ENCODE data around the gene IFI30.

IFI30 gene

DNA sequence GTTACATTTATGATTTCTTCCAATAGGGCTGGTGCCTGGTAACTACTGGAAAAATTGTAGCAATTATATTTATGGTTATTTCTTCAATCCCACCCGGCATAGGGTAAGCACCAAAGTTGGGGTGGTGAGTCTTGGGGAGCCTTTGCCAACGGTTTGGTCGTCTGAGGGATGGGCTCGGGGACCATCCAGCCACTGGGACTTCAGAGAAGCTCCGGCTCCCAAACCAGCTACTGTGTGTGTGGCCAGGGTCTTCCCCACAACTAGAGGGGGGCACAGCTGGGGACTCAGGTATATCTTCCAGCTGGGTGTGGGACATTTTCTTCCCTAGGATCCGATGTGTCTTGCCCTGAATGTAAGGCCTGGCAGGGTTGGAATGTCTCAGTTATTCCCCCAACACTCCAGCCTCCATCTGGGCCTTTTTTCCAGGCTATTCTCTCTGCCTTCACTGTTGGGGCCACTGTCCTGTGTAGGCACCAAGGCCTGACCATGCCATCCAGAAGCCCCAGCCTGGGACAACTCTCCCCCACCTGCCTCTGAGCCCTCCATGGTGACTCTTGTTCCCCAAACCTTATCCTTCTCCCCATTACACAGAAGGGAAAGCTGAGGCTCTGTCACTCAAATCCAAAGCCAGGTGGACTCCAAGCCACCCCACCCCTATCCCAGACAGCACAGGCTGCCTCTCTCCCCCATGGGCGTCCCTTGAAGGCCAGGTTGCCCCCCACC lies 1.1 kb upstream of the IFI30 start:
- H3K4me2 ChIP-seq (ENCODE audit: low read length): no peak overlapping the region
- H3K9ac ChIP-seq: no peak overlapping the region
- H3K79me2 ChIP-seq: no peaks in the 10 kb centered on the region
- no peaks in the 10 kb centered on the region for H3K9me3 ChIP-seq (ENCODE audit: control insufficient read depth, low read length)
- H3K4me1 ChIP-seq: peaks cover 8% of the 10 kb centered on the region
- TF ChIP-seq, protein P1, sequence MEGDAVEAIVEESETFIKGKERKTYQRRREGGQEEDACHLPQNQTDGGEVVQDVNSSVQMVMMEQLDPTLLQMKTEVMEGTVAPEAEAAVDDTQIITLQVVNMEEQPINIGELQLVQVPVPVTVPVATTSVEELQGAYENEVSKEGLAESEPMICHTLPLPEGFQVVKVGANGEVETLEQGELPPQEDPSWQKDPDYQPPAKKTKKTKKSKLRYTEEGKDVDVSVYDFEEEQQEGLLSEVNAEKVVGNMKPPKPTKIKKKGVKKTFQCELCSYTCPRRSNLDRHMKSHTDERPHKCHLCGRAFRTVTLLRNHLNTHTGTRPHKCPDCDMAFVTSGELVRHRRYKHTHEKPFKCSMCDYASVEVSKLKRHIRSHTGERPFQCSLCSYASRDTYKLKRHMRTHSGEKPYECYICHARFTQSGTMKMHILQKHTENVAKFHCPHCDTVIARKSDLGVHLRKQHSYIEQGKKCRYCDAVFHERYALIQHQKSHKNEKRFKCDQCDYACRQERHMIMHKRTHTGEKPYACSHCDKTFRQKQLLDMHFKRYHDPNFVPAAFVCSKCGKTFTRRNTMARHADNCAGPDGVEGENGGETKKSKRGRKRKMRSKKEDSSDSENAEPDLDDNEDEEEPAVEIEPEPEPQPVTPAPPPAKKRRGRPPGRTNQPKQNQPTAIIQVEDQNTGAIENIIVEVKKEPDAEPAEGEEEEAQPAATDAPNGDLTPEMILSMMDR (IDR thresholded peaks at IDR 0.05): no peak
- H2AFZ ChIP-seq: no peak overlapping the region
- H3K36me3 ChIP-seq (ENCODE audit: control insufficient read depth, insufficient read depth, low read length): no peaks in the 10 kb centered on the region
- peak overlapping the region; percentile 69 for H3K27ac ChIP-seq
- no peaks in the 10 kb centered on the region for H3K27me3 ChIP-seq (ENCODE audit: control insufficient read depth, insufficient read depth, low read length)
- H3K4me3 ChIP-seq (ENCODE audit: low read depth, low read length): no peak overlapping the region

DNA sequence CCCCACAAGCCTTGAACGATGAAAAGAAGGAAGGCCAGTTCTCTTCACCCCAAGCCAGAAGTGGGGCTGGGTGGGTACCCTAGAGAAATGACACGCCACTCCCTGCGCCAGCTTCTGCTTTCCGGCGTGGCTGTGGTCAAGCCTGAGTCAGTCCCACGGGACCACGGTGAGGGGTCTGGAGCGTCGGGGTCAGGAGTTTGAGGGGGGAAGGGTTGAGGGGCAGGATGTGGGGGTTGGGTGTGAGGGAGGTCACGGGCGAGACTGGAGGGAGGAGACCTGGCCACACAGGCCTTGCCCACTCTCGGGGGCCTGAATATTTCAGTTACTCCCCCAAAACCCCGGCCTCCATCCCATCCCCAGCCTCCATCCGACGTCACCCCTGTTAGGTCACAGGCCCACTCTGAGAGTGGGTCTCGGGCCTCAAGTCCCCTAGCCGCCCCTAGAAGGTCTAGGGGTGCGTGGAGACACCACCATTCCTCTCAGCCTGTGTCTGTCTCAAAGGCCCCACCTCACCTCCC lies 500 bp upstream of the IFI30 start:
- H3K79me2 ChIP-seq: no peaks in the 10 kb centered on the region
- no peaks in the 10 kb centered on the region for H3K9me3 ChIP-seq (ENCODE audit: control insufficient read depth, low read length)
- no peaks in the 10 kb centered on the region for H3K27me3 ChIP-seq (ENCODE audit: control insufficient read depth, insufficient read depth, low read length)
- peaks cover 8% of the 10 kb centered on the region for H3K4me1 ChIP-seq
- TF ChIP-seq, protein P1 (IDR thresholded peaks at IDR 0.05): no peak
- H3K4me2 ChIP-seq (ENCODE audit: low read length): peak overlapping the region; percentile 87
- H3K27ac ChIP-seq: peak overlapping the region; percentile 69
- peak overlapping the region; percentile 80 for H2AFZ ChIP-seq
- no peak overlapping the region for H3K9ac ChIP-seq
- H3K36me3 ChIP-seq (ENCODE audit: control insufficient read depth, insufficient read depth, low read length): no peaks in the 10 kb centered on the region
- peak overlapping the region; percentile 81 for H3K4me3 ChIP-seq (ENCODE audit: low read depth, low read length)

DNA sequence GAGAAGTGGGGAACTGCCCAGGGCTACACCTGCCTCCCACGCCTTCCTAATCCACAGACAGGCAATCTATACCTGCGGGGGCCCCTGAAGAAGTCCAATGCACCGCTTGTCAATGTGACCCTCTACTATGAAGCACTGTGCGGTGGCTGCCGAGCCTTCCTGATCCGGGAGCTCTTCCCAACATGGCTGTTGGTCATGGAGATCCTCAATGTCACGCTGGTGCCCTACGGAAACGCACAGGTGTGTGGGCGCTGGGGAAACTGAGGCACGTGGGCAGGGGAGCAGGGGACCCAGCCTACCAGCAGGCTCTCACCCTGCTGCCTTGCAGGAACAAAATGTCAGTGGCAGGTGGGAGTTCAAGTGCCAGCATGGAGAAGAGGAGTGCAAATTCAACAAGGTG lies 1.4 kb downstream of the IFI30 start:
- peaks cover 8% of the 10 kb centered on the region for H3K4me1 ChIP-seq
- H3K27me3 ChIP-seq (ENCODE audit: control insufficient read depth, insufficient read depth, low read length): no peaks in the 10 kb centered on the region
- H2AFZ ChIP-seq: no peak overlapping the region
- no peak overlapping the region for H3K27ac ChIP-seq
- no peaks in the 10 kb centered on the region for H3K9me3 ChIP-seq (ENCODE audit: control insufficient read depth, low read length)
- H3K79me2 ChIP-seq: no peaks in the 10 kb centered on the region
- H3K9ac ChIP-seq: no peak overlapping the region
- no peak overlapping the region for H3K4me2 ChIP-seq (ENCODE audit: low read length)
- no peaks in the 10 kb centered on the region for H3K36me3 ChIP-seq (ENCODE audit: control insufficient read depth, insufficient read depth, low read length)
- no peak overlapping the region for H3K4me3 ChIP-seq (ENCODE audit: low read depth, low read length)
- TF ChIP-seq, protein P1 (IDR thresholded peaks at IDR 0.05): no peak

DNA sequence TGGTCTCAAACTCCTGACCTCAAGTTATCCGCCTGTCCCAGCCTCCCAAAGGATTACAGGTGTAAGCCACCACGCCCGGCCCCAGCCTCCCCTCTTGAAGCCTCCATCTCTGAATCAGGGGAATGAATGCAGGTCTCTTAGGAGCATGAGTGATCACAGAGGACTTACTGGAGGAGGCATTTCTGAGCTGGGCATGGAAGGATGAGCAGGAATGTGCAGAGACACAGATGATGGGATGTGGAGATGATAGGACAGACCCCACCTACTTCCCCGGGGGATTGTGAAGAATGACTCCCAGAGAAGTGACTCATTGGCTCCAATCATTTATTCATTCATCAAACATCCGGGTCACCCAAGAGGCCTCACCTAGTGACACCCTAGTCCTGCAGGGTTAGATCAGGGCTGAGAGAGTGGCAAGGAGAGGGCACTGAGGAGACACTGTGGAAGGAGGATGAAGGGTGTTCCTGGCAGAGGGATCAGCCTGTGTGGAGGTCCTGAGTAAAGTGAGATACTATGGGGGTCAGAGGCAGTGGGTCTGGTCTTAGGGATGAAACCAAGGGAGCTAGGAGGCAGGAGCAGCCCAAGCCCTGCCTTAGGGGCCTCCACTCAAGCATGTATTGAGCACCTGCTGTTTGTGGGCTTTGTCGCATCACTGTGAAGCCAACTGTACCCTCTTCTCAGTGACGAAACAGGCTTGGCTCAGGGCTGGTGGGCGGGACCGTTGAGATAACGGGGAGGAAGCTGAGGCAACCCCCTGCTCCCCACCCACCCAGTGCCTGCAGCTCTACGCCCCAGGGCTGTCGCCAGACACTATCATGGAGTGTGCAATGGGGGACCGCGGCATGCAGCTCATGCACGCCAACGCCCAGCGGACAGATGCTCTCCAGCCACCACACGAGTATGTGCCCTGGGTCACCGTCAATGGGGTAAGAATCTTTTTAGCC lies 3.0 kb downstream of the IFI30 start:
- no peaks in the 10 kb centered on the region for H3K9me3 ChIP-seq (ENCODE audit: control insufficient read depth, low read length)
- peaks cover 8% of the 10 kb centered on the region for H3K4me1 ChIP-seq
- no peak overlapping the region for H3K4me2 ChIP-seq (ENCODE audit: low read length)
- no peak overlapping the region for H3K27ac ChIP-seq
- no peaks in the 10 kb centered on the region for H3K79me2 ChIP-seq
- no peak overlapping the region for H3K9ac ChIP-seq
- H3K27me3 ChIP-seq (ENCODE audit: control insufficient read depth, insufficient read depth, low read length): no peaks in the 10 kb centered on the region
- no peak overlapping the region for H3K4me3 ChIP-seq (ENCODE audit: low read depth, low read length)
- no peaks in the 10 kb centered on the region for H3K36me3 ChIP-seq (ENCODE audit: control insufficient read depth, insufficient read depth, low read length)
- TF ChIP-seq, protein P1 (IDR thresholded peaks at IDR 0.05): no peak
- no peak overlapping the region for H2AFZ ChIP-seq

Measured in parathyroid adenoma (tissue), 2 donors.